H1 (cell line): ENCODE results near the gene FARP2. TPM values are rescaled to one million over a fixed set of nuclear protein-coding genes. Genes with fewer than 3 reads are reported as not detected.

Source experiments
- CTCF ChIA-PET: fragments of 300-600 bp; sonication (Branson Sonifier 250); formaldehyde crosslinking; loops from one replicate; lab custom pipeline; 2021; ENCODE audit not compliant: partially characterized antibody; lab: Charles Lee
- POLR2A ChIA-PET: fragments of 300-600 bp; sonication (Branson Sonifier 250); formaldehyde crosslinking; loops from one replicate; lab custom pipeline; 2021; ENCODE audit warnings: inconsistent platforms; ENCODE audit not compliant: partially characterized antibody; lab: Charles Lee
- DNase-seq, 2 experiments: peaks; one replicate each; pipeline versions ENCODE4 v3.0.0 to v3.0.0-alpha.2; 2010 to 2022; ENCODE audit warnings: low spot score in 2 of 2, low read depth in 1 of 2, mixed read lengths in 1 of 2
- FAIRE-seq: peaks from 2 replicates; lab custom pipeline; 2011; peaks lifted over from hg19 to GRCh38; lab: Jason Lieb, UNC
- H2AFZ ChIP-seq: 2 replicates; pipeline ENCODE4 v1.8.1; 2012; ENCODE audit warnings: low read length, inconsistent platforms
- H2AK5ac ChIP-seq: 2 replicates; pipeline ENCODE4 v1.6.1; 2013; ENCODE audit warnings: low read depth, low read length
- H2BK120ac ChIP-seq: replicated peaks from 2 replicates; pipeline ENCODE3; 2013; ENCODE audit warnings: low read depth, low read length, inconsistent platforms
- H2BK12ac ChIP-seq: 2 replicates; pipeline ENCODE4 v1.6.1; 2013; ENCODE audit warnings: low read depth, low read length
- H2BK15ac ChIP-seq: 2 replicates; pipeline ENCODE4 v1.6.1; 2013; ENCODE audit warnings: low read length
- H2BK20ac ChIP-seq: 2 replicates; pipeline ENCODE4 v1.6.1; 2013; ENCODE audit warnings: low read length
- H2BK5ac ChIP-seq: 2 replicates; pipeline ENCODE4 v1.6.1; 2013; ENCODE audit warnings: low read depth, low read length
- H3K14ac ChIP-seq: 2 replicates; pipeline ENCODE4 v1.6.1; 2013; ENCODE audit warnings: inconsistent platforms; ENCODE audit not compliant: insufficient read length
- H3K18ac ChIP-seq: 2 replicates; pipeline ENCODE4 v1.6.1; 2013; ENCODE audit warnings: low read length; ENCODE audit errors: extremely low read depth
- H3K23ac ChIP-seq: 2 replicates; pipeline ENCODE4 v1.6.1; 2013; ENCODE audit warnings: inconsistent platforms; ENCODE audit not compliant: insufficient read length
- H3K23me2 ChIP-seq: 2 replicates; pipeline ENCODE4 v1.6.1; 2013; ENCODE audit warnings: low read depth, low read length
- H3K27ac ChIP-seq: 2 replicates; pipeline ENCODE4 v1.6.1; 2011; ENCODE audit warnings: low read depth, low read length, inconsistent platforms
- H3K27me3 ChIP-seq, 4 experiments: replicated peaks in 1 of 4; 1 replicate in 1 of 4; 2 replicates in 3 of 4; pipeline versions ENCODE4 v1.6.1 to v1.8.1; 2011 to 2013; ENCODE audit warnings: low read length in 3 of 4, mild to moderate bottlenecking in 3 of 4, inconsistent platforms in 2 of 4, mixed read lengths in 2 of 4, moderate library complexity in 1 of 4; ENCODE audit not compliant: control insufficient read depth in 3 of 4, insufficient read depth in 3 of 4; ENCODE audit errors: extremely low read depth in 1 of 4
- H3K36me3 ChIP-seq, 4 experiments: 2 replicates each; pipeline versions ENCODE4 v1.6.1 to v1.8.1; 2011 to 2013; ENCODE audit warnings: mild to moderate bottlenecking in 4 of 4, low read length in 3 of 4, moderate library complexity in 2 of 4, control low read depth in 1 of 4, inconsistent platforms in 1 of 4; ENCODE audit not compliant: insufficient read depth in 4 of 4, control insufficient read depth in 2 of 4
- H3K4ac ChIP-seq: replicated peaks from 2 replicates; pipeline ENCODE3; 2013; ENCODE audit warnings: low read length, low read depth, mixed read lengths, inconsistent platforms; ENCODE audit not compliant: insufficient read length
- H3K4me1 ChIP-seq, 4 experiments: replicated peaks in 1 of 4; 1 replicate in 1 of 4; 2 replicates in 3 of 4; pipeline versions ENCODE4 v1.6.1 to v1.8.1; 2011 to 2013; ENCODE audit warnings: low read length in 3 of 4, inconsistent platforms in 2 of 4, mixed read lengths in 1 of 4; ENCODE audit not compliant: insufficient read depth in 4 of 4, control insufficient read depth in 3 of 4
- H3K4me2 ChIP-seq, 2 experiments: 2 replicates each; pipeline versions ENCODE4 v1.6.1 to v1.8.1; 2011 to 2013; ENCODE audit warnings: low read depth in 2 of 2, low read length in 2 of 2, control low read depth in 1 of 2, inconsistent platforms in 1 of 2, mild to moderate bottlenecking in 1 of 2; ENCODE audit not compliant: insufficient read depth in 1 of 2
- H3K4me3 ChIP-seq, 4 experiments: fragments of 200-600, 300-600 bp in 1 of 4; sonication (generic), shearing (Covaris generic), sonication (Bioruptor Twin) in 1 of 4; 2 replicates each; pipeline versions ENCODE4 v1.5.1 to v1.8.1; 2011 to 2016; ENCODE audit warnings: low read length in 4 of 4, low read depth in 3 of 4, control low read depth in 2 of 4, inconsistent platforms in 2 of 4, mild to moderate bottlenecking in 2 of 4, mixed read lengths in 1 of 4, moderate library complexity in 1 of 4; ENCODE audit not compliant: insufficient read depth in 2 of 4; ENCODE audit errors: extremely low read depth in 1 of 4
- H3K56ac ChIP-seq: replicated peaks from 2 replicates; pipeline ENCODE3; 2013; ENCODE audit warnings: low read depth, mild to moderate bottlenecking, mixed read lengths, low read length, inconsistent platforms; ENCODE audit not compliant: insufficient read length
- H3K79me1 ChIP-seq: 2 replicates; pipeline ENCODE4 v1.6.1; 2013; ENCODE audit warnings: low read depth, low read length, control low read depth
- H3K79me2 ChIP-seq, 2 experiments: 2 replicates each; pipeline versions ENCODE4 v1.6.1 to v1.8.1; 2012 to 2013; ENCODE audit warnings: low read length in 2 of 2, mild to moderate bottlenecking in 2 of 2, inconsistent platforms in 1 of 2; ENCODE audit not compliant: insufficient read depth in 2 of 2, control insufficient read depth in 1 of 2
- H3K9ac ChIP-seq, 4 experiments: replicated peaks in 1 of 4; 1 replicate in 1 of 4; 2 replicates in 3 of 4; pipeline versions ENCODE4 v1.6.1 to v1.8.1; 2011 to 2013; ENCODE audit warnings: low read depth in 3 of 4, low read length in 3 of 4, control low read depth in 2 of 4, mild to moderate bottlenecking in 2 of 4, moderate library complexity in 2 of 4, inconsistent platforms in 1 of 4; ENCODE audit errors: extremely low read depth in 1 of 4
- H3K9me3 ChIP-seq, 2 experiments: 2 replicates each; pipeline versions ENCODE4 v1.6.1 to v1.8.1; 2012 to 2013; ENCODE audit warnings: mild to moderate bottlenecking in 2 of 2, moderate library complexity in 2 of 2, control low read depth in 1 of 2, inconsistent platforms in 1 of 2, low read depth in 1 of 2, low read length in 1 of 2, mixed read lengths in 1 of 2; ENCODE audit not compliant: insufficient read depth in 2 of 2
- H4K20me1 ChIP-seq, 2 experiments: replicated peaks in 1 of 2; 2 replicates each; pipeline versions ENCODE3 to v1.8.1; 2011 to 2013; ENCODE audit warnings: inconsistent platforms in 2 of 2, low read length in 2 of 2, mild to moderate bottlenecking in 1 of 2; ENCODE audit not compliant: insufficient read depth in 2 of 2, control insufficient read depth in 1 of 2
- H4K5ac ChIP-seq: 2 replicates; pipeline ENCODE4 v1.6.1; 2013; ENCODE audit warnings: low read length, low read depth, mixed read lengths, inconsistent platforms; ENCODE audit not compliant: insufficient read length
- H4K8ac ChIP-seq: 2 replicates; pipeline ENCODE4 v1.8.0; 2013; ENCODE audit warnings: mild to moderate bottlenecking, moderate library complexity, low read length, inconsistent platforms; ENCODE audit not compliant: insufficient read depth; ENCODE audit errors: extremely low read depth
- H4K91ac ChIP-seq: replicated peaks from 2 replicates; pipeline ENCODE3; 2013; ENCODE audit warnings: low read length, mixed read lengths, inconsistent platforms; ENCODE audit not compliant: insufficient read length
- TBP ChIP-seq: IDR thresholded peaks from 2 replicates; pipeline ENCODE4 v1.6.1; 2011; ENCODE audit warnings: low read depth, low read length, improper control_type of control experiment
- TEAD4 ChIP-seq: IDR thresholded peaks from 2 replicates; pipeline ENCODE4 v1.6.1; 2012; ENCODE audit warnings: low read depth, low read length, inconsistent platforms, mixed read lengths
- WGBS, 2 experiments: shearing (Covaris generic) in 1 of 2; methylation state at CpG; one replicate each; pipeline versions ENCODE4 v1.1.6 to v1.1.7; 2013 to 2015; ENCODE audit warnings: low lambda C conversion rate in 2 of 2, mixed read lengths in 2 of 2, inconsistent platforms in 1 of 2, low coverage in 1 of 2, missing lambda C conversion rate in 1 of 2; ENCODE audit not compliant: insufficient replicate concordance in 2 of 2, insufficient coverage in 1 of 2, insufficient read length in 1 of 2; ENCODE audit errors: extremely low coverage in 1 of 2, missing lambda C conversion rate in 1 of 2; 5-methylcytosine and 5-hydroxymethylcytosine counted together
- polyA plus RNA-seq, 7 experiments: library from polyadenylated mRNA; depleted of rRNA in 3 of 7; stranded (reverse) in 5 of 7; unstranded in 2 of 7; fragments of >200 nt in 5 of 7; fragments of 200-250 nt in 2 of 7; gene quantifications; 1 replicate in 5 of 7; 2 replicates in 1 of 7; 4 replicates in 1 of 7; pipeline versions ENCODE4 v1.2.1 to v1.2.3, GENCODE V29; 2011 to 2013; ENCODE audit warnings: missing spikeins in 2 of 7, mixed read lengths in 2 of 7
- total RNA-seq: library from RNA; stranded (reverse); fragmentation: NEBNext Ultra II Directional; extraction: Animal tissue kit (Norgen Biotek cat#: 25700); gene quantifications from 2 replicates; pipeline ENCODE4 v1.2.1, GENCODE V29; 2021

Gene FARP2
- total and polyA plus RNA-seq, 2 of the 8 experiments (the other 6 are each of a cell fraction or from before 2014, with no cell fraction given): 12.4 to 33.4 TPM

GRCh38 chr2:241415196-241415595 lies 59.1 kb downstream of the FARP2 start:
- Histone ChIP-seq H3K27me3 (no peaks in the 10 kb centered on the region), H3K4me2 (no peak overlapping the region), H4K20me1 (peaks cover 0 to 8% of the 10 kb centered on the region in 2 experiments), H3K9ac (no peak overlapping the region), H2AK5ac (no peak overlapping the region), H3K79me2 (no peaks in the 10 kb centered on the region), H2BK20ac (no peak overlapping the region), H3K23me2 (no peaks in the 10 kb centered on the region), H2AFZ (no peak overlapping the region), H3K9me3 (no peaks in the 10 kb centered on the region), H3K4ac (no peak overlapping the region), H4K5ac (no peak overlapping the region), H2BK120ac (no peak overlapping the region), H3K14ac (no peak overlapping the region), H3K36me3 (peaks cover 3 to 40% (median 12%) of the 10 kb centered on the region in 4 experiments; a peak in 6 of 8 replicates), H3K4me1 (no peaks in the 10 kb centered on the region), H3K79me1 (peaks cover 3% of the 10 kb centered on the region; the same call in 1 of the 2 replicates), H2BK15ac (no peak overlapping the region), H3K23ac (no peak overlapping the region), H2BK5ac (no peak overlapping the region), H2BK12ac (no peak overlapping the region), H3K4me3 (no peak overlapping the region), H3K56ac (no peak overlapping the region), H3K27ac (no peak overlapping the region), H4K91ac (no peak overlapping the region), H4K8ac (no peak overlapping the region), H3K18ac (no peak overlapping the region)
- FAIRE-seq (no peak), DNase-seq (no peak)
- 85% methylated on average over 3 of the region's 3 CpGs; no CpG with 5 or more reads in 1 of the 2 experiments for WGBS, 2 experiments
- ChIA-PET POLR2A (interaction anchor here (1.5 kb wide), 1 partner anchor 61 kb away, joined by 3 read pairs; no protein-coding TSS in a partner anchor), CTCF (interaction anchor here (0.5 to 1.3 kb wide), 2 partner anchors 181 to 286 kb away, joined by 3 read pairs; no protein-coding TSS in a partner anchor)
- TF ChIP-seq TEAD4: peak; percentile 40; the same call in 1 of the 2 replicates
- TF ChIP-seq TBP: no peak
